ENCODE measurements around the gene CHST5.
A peak's percentile ranks its signal among the peaks of the same experiment; 100 is the strongest.

The CHST5 gene

GRCh38 chr16:75566758-75567255, 30.9 kb upstream of the CHST5 start:
- H3K4me1 Mint-ChIP-seq, result peaks cover 16% of the 10 kb centered on the region
- H3K27me3 Mint-ChIP-seq (ENCODE audit: low read depth), result no peaks in the 10 kb centered on the region
- H3K4me3 Mint-ChIP-seq, result peak overlapping the region; percentile 96 to 100 (median 98)
- no peaks in the 10 kb centered on the region for H3K9me3 Mint-ChIP-seq
- H3K27ac Mint-ChIP-seq, result peak overlapping the region in 2 of 3 experiments; percentile 43 to 61
- H3K36me3 Mint-ChIP-seq (ENCODE audit: low read depth), result peaks cover 27% of the 10 kb centered on the region
- TF ChIP-seq CTCF (IDR thresholded peaks at IDR 0.05; ENCODE audit: unreplicated experiment in 3 of 3), result no peak

- Mint-ChIP-seq H3K27ac (peak within 1 kb of the TSS; percentile 37 to 93 (median 88)), H3K4me1 (peaks cover 16% of the 10 kb centered on the region), H3K9me3 (no peaks in the 10 kb centered on the region), H3K36me3 (ENCODE audit: low read depth) (peaks cover 23% of the 10 kb centered on the region), H3K27me3 (ENCODE audit: low read depth) (no peaks in the 10 kb centered on the region), H3K4me3 (peak within 1 kb of the TSS; percentile 96 to 100 (median 98))
- no peak for TF ChIP-seq CTCF (IDR thresholded peaks at IDR 0.05; ENCODE audit: unreplicated experiment in 3 of 3)
Observed at GRCh38 chr16:75566040-75566757, 30.3 kb upstream of the CHST5 start, which contains the start of gene GABARAPL2. Gene GABARAPL2 (plus strand): TSS chr16:75566379. CDS start chr16:75566487, 108 bp downstream.

GRCh38 chr16:75565640-75566039, 29.7 kb upstream of the CHST5 start:
- Mint-ChIP-seq H3K4me1 (peaks cover 16% of the 10 kb centered on the region), H3K4me3 (peak overlapping the region; percentile 96 to 100 (median 98)), H3K27ac (peak overlapping the region; percentile 37 to 93 (median 88)), H3K27me3 (ENCODE audit: low read depth) (no peaks in the 10 kb centered on the region), H3K9me3 (no peaks in the 10 kb centered on the region), H3K36me3 (ENCODE audit: low read depth) (peaks cover 20% of the 10 kb centered on the region)
- no peak for TF ChIP-seq CTCF (IDR thresholded peaks at IDR 0.05; ENCODE audit: unreplicated experiment in 3 of 3)

GRCh38 chr16:75559564-75560372, 23.9 kb upstream of the CHST5 start:
- Mint-ChIP-seq H3K27me3 (ENCODE audit: low read depth) (no peaks in the 10 kb centered on the region), H3K27ac (peak overlapping the region; percentile 80 to 90 (median 87)), H3K9me3 (no peaks in the 10 kb centered on the region), H3K4me1 (peaks cover 22% of the 10 kb centered on the region), H3K4me3 (peak overlapping the region; percentile 42 to 69 (median 48)), H3K36me3 (ENCODE audit: low read depth) (no peaks in the 10 kb centered on the region)
- TF ChIP-seq CTCF (IDR thresholded peaks at IDR 0.05; ENCODE audit: unreplicated experiment in 3 of 3), result no peak

- Mint-ChIP-seq H3K27ac (peak overlapping the region in 2 of 3 experiments; percentile 72 to 87), H3K9me3 (no peaks in the 10 kb centered on the region), H3K4me3 (no peak overlapping the region), H3K36me3 (ENCODE audit: low read depth) (no peaks in the 10 kb centered on the region), H3K4me1 (peaks cover 22% of the 10 kb centered on the region), H3K27me3 (ENCODE audit: low read depth) (no peaks in the 10 kb centered on the region)
- no peak for TF ChIP-seq CTCF (IDR thresholded peaks at IDR 0.05; ENCODE audit: unreplicated experiment in 3 of 3)
Observed at GRCh38 chr16:75558846-75559401, 23.0 kb upstream of the CHST5 start.

Measured in nephron (organoid).